PC-9 (cell line): ENCODE results near the gene PCLO. TPM values are rescaled to one million over a fixed set of nuclear protein-coding genes. Genes with fewer than 3 reads are reported as not detected.

Experiments used
- BruUV-seq: library from RNA; stranded (reverse); fragments of 400-500 nt; replicated peaks from 2 replicates; lab custom pipeline; 2021; lab: Mats Ljungman, UMichigan
- CTCF ChIA-PET: fragments of 300-600 bp; sonication (Branson Sonifier 250); formaldehyde crosslinking; loops from one replicate; lab custom pipeline; 2022; ENCODE audit warnings: antibody characterized with exemption; lab: Charles Lee
- POLR2A ChIA-PET: fragments of 300-600 bp; sonication (Branson Sonifier 250); formaldehyde crosslinking; loops from one replicate; lab custom pipeline; 2022; ENCODE audit warnings: antibody characterized with exemption; ENCODE audit not compliant: unreplicated experiment; lab: Charles Lee
- DNase-seq, 2 experiments: peaks; one replicate each; pipeline versions ENCODE4 v3.0.0 to v3.0.0-alpha.2; 2015 to 2022; ENCODE audit warnings: mixed read lengths in 1 of 2
- H2AFZ ChIP-seq: fragments of 200-600 bp; sonication (generic); 2 replicates; pipeline ENCODE4 v1.8.1; 2017; ENCODE audit warnings: antibody characterized with exemption
- H3F3A ChIP-seq: fragments of 200-600 bp; sonication (generic); 2 replicates; pipeline ENCODE4 v1.8.1; 2017; ENCODE audit warnings: antibody characterized with exemption, mild to moderate bottlenecking, low read depth; ENCODE audit not compliant: insufficient read depth
- H3K27ac ChIP-seq: fragments of 200-600 bp; sonication (generic); 2 replicates; pipeline ENCODE4 v1.6.1; 2016; ENCODE audit warnings: mixed run types
- H3K27me3 ChIP-seq: fragments of 200-600 bp; sonication (generic); 2 replicates; pipeline ENCODE4 v1.6.1; 2016; ENCODE audit warnings: low read depth, mixed run types; ENCODE audit not compliant: insufficient read depth
- H3K36me3 ChIP-seq: fragments of 200-600 bp; sonication (generic); 2 replicates; pipeline ENCODE4 v1.6.1; 2016; ENCODE audit warnings: low read depth, mixed run types
- H3K4me1 ChIP-seq: fragments of 200-600 bp; sonication (generic); replicated peaks from 2 replicates; pipeline ENCODE4 v1.6.1; 2016; ENCODE audit warnings: mixed run types; ENCODE audit not compliant: insufficient read depth
- H3K4me2 ChIP-seq: fragments of 200-600 bp; sonication (generic); 2 replicates; pipeline ENCODE4 v1.6.1; 2017; ENCODE audit warnings: mixed run types
- H3K4me3 ChIP-seq: fragments of 200-600 bp; sonication (generic); 2 replicates; pipeline ENCODE4 v1.6.1; 2016; ENCODE audit warnings: mixed run types
- H3K79me2 ChIP-seq: fragments of 200-600 bp; sonication (generic); 2 replicates; pipeline ENCODE4 v1.6.1; 2017; ENCODE audit warnings: low read depth, mixed run types
- H3K9me2 ChIP-seq: fragments of 200-600 bp; sonication (generic); 2 replicates; pipeline ENCODE4 v1.8.1; 2017; ENCODE audit warnings: mild to moderate bottlenecking; ENCODE audit not compliant: insufficient read depth
- H3K9me3 ChIP-seq: fragments of 200-600 bp; sonication (generic); 2 replicates; pipeline ENCODE4 v1.8.1; 2016; ENCODE audit warnings: low read depth; ENCODE audit not compliant: insufficient read depth
- H4K20me1 ChIP-seq: fragments of 200-600 bp; sonication (generic); 2 replicates; pipeline ENCODE4 v1.8.1; 2017; ENCODE audit not compliant: insufficient read depth
- EZH2 ChIP-seq: fragments of 200-600 bp; sonication (generic); IDR thresholded peaks from 2 replicates; pipeline ENCODE4 v1.8.0; 2017; ENCODE audit warnings: antibody characterized with exemption, low read depth
- intact Hi-C: fragments of 100-400 bp; cut with micrococcal nuclease; formaldehyde crosslinking; loops from one replicate; pipeline ENCODE4 v1.10.0; 2022; ENCODE audit not compliant: unreplicated experiment
- total RNA-seq: library from RNA; stranded (reverse); gene quantifications from 2 replicates; pipeline ENCODE4 v1.2.3, GENCODE V29; 2021
- TF ChIP-seq, protein P1 (sequence below): fragments of 200-600 bp; sonication (generic); conservative IDR thresholded peaks from 2 replicates; pipeline ENCODE4 v1.6.1; 2017; ENCODE audit warnings: mixed run types, antibody characterized with exemption, mild to moderate bottlenecking, moderate library complexity

The PCLO gene
- total RNA-seq, 1 experiment from 2014 or later: 4.0 TPM

DNA sequence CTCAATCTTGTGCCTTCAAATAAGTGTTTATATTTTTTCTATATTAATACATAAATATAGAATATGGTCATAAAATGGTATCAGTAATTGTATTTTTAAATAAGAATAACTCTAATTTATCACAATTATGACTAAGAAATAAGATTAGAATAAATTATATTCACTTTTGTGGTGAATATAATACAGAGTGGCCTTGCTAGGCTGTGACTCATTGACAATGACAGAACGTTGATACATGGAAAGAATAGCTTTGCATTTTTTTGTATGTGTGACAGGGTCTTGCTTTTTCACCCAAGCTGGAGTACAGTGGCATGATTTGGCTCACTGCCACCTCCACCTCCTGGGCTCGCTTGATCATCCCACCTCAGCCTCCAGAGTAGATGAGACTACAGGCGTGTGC, 47.8 kb upstream of the PCLO start:
- Histone ChIP-seq H2AFZ (no peak overlapping the region), H3K27ac (no peak overlapping the region), H3K36me3 (no peaks in the 10 kb centered on the region), H3K4me1 (no peaks in the 10 kb centered on the region), H4K20me1 (no peaks in the 10 kb centered on the region), H3K4me2 (no peak overlapping the region), H3K9me3 (no peaks in the 10 kb centered on the region), H3K9me2 (no peaks in the 10 kb centered on the region), H3K27me3 (no peaks in the 10 kb centered on the region), H3K79me2 (no peaks in the 10 kb centered on the region), H3K4me3 (no peak overlapping the region), H3F3A (no peaks in the 10 kb centered on the region)
- BruUV-seq: no TSS peak
- DNase-seq: no peak
- ChIA-PET CTCF (no interaction called here), POLR2A (interaction anchor here (0.6 kb wide), 1 partner anchor 1080 kb away, joined by 3 read pairs; no protein-coding TSS in a partner anchor)
- intact Hi-C loops: no loop called here
- TF ChIP-seq EZH2: no peak
- TF ChIP-seq, protein P1, sequence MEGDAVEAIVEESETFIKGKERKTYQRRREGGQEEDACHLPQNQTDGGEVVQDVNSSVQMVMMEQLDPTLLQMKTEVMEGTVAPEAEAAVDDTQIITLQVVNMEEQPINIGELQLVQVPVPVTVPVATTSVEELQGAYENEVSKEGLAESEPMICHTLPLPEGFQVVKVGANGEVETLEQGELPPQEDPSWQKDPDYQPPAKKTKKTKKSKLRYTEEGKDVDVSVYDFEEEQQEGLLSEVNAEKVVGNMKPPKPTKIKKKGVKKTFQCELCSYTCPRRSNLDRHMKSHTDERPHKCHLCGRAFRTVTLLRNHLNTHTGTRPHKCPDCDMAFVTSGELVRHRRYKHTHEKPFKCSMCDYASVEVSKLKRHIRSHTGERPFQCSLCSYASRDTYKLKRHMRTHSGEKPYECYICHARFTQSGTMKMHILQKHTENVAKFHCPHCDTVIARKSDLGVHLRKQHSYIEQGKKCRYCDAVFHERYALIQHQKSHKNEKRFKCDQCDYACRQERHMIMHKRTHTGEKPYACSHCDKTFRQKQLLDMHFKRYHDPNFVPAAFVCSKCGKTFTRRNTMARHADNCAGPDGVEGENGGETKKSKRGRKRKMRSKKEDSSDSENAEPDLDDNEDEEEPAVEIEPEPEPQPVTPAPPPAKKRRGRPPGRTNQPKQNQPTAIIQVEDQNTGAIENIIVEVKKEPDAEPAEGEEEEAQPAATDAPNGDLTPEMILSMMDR: no peak

DNA sequence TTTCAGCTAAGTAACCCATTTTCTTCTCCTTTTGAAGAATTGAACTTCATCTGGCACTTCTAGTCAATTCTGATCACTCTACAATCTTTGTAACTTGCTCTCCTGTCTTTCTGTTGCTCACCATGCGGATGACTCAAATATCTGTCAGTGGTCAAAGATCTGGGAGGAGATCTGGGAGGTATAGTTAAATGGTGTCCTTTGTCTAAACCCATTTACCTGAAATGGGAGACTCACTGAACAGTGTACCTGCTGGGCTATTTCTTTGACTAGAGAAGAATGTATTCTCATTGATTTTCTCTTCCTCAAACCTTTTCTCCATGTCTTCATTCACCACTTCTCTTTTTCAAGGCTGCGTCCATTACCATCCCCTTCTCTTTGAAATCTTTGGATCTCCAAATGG, 42.0 kb upstream of the PCLO start:
- Histone ChIP-seq H3K27me3 (no peaks in the 10 kb centered on the region), H3K4me3 (no peak overlapping the region), H3K9me3 (no peaks in the 10 kb centered on the region), H2AFZ (no peak overlapping the region), H4K20me1 (no peaks in the 10 kb centered on the region), H3K27ac (no peak overlapping the region), H3K4me2 (no peak overlapping the region), H3F3A (no peaks in the 10 kb centered on the region), H3K36me3 (no peaks in the 10 kb centered on the region), H3K4me1 (no peaks in the 10 kb centered on the region), H3K9me2 (no peaks in the 10 kb centered on the region), H3K79me2 (no peaks in the 10 kb centered on the region)
- ChIA-PET CTCF (no interaction called here), POLR2A (no interaction called here)
- TF ChIP-seq EZH2: no peak
- TF ChIP-seq, protein P1: no peak
- intact Hi-C loops: no loop called here
- no peak for DNase-seq
- BruUV-seq: no TSS peak

DNA sequence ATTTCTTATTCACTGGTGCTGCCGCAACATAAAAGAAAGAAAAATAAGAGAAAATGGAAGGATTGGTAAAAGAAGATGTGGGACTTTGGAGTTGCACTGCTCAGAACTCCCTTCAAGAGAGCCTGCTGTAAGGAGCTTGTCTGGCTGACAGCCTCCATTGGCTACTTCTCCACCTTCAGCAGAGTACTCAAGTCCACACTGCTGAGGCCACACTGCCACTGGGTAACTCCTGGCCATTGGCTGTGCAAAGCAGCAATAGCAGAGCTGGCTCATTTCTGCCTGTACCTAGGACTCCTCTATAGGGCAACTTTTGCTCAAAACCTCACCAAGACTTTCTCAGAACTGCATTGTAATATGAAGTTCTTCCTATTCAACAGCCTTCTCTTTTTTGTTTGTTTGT, 38.7 kb upstream of the PCLO start:
- Histone ChIP-seq H3K27ac (no peak overlapping the region), H2AFZ (no peak overlapping the region), H3K9me3 (no peaks in the 10 kb centered on the region), H3K27me3 (no peaks in the 10 kb centered on the region), H3F3A (no peaks in the 10 kb centered on the region), H3K4me2 (no peak overlapping the region), H4K20me1 (no peaks in the 10 kb centered on the region), H3K9me2 (0 out of 2 replicates have a peak, but pooled peaks cover 4% of the 10 kb centered on the region), H3K36me3 (no peaks in the 10 kb centered on the region), H3K4me1 (no peaks in the 10 kb centered on the region), H3K79me2 (no peaks in the 10 kb centered on the region), H3K4me3 (no peak overlapping the region)
- intact Hi-C loops: no loop called here
- no TSS peak for BruUV-seq
- no peak for DNase-seq
- POLR2A ChIA-PET: no interaction called here
- CTCF ChIA-PET: no interaction called here
- TF ChIP-seq, protein P1: no peak
- TF ChIP-seq EZH2: no peak
